ENCODE measurements around the gene APC2.

APC2 gene

DNA sequence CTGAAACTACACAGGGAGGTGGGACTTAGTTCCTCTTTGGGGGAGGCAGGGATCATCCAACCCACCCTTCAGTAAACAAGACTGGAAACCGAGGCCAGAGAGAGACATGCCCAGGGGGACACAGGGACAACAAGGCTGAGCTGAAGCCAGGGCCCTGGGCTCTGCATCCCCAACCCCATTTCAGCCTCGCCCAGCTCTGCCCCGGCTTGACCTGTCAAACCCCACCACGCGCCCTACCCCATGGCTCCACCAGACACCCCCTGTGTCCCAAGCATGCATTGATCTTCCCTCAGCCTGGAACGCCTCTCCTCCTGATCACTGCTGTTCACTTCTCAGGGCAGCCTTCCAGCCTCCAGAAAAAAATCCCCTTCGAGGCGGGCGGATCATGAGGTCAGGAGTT lies 2.0 kb upstream of the APC2 start:
- Histone ChIP-seq H3K36me3 (ENCODE audit: control insufficient read depth, insufficient read depth, low read length) (no peaks in the 10 kb centered on the region), H3K27me3 (ENCODE audit: control insufficient read depth, insufficient read depth, low read length) (peaks cover 71% of the 10 kb centered on the region), H3K9me3 (ENCODE audit: control insufficient read depth, low read length) (no peaks in the 10 kb centered on the region), H3K4me3 (ENCODE audit: low read length) (no peak overlapping the region), H3K4me1 (ENCODE audit: control insufficient read depth, insufficient read depth, low read length) (peaks cover 9% of the 10 kb centered on the region), H3K9ac (ENCODE audit: low read length) (no peak overlapping the region)

DNA sequence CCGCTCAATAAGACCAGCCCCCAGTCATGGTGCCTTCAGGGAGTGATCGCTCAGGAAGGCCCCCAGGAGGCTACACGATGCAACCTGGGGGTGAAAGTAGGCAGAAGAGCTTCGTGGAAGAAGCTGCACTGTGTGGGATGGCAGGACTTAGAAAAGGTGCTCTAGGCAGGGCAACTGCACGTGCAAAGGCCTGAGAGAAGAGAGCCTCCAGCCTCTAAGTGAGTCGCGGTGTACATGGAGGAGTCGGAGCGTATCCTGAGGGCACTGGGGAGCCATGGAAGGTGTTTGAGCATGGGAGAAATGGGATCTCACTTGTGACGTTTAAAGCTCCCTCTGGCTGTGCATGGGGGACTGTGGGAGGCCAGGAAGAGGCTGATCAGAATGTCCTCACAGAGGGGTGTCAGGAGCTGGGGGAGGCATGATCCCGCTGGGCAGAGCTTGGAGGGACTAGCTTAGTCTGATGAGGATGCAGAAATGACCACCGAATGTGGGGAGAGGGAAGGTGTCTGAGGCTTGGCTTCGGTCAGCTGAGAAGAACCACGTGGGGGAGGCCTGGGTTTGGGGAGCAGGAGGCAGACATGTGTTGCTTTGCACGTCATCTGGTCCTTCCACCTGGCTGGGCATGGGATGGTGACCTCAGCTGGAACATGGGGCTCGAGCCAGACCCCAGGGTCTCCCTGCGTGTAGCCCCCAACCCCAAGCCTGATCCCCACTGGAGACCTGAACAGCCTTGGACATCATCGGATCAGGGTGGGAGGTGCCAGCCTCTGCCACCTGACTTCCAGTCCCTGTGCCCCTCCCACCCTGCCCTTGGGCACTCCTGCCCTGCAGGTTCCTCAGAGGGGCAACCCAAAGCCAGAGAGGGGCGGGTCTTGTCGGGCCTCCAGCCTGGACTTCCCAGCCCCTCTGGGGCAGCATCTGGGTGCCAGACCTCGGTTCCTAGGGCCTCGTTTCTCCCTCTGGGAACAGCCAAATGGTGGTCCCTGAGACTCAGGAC lies 1.1 kb downstream of the APC2 start:
- Histone ChIP-seq H3K27me3 (ENCODE audit: control insufficient read depth, insufficient read depth, low read length) (peaks cover 91% of the 10 kb centered on the region), H3K9me3 (ENCODE audit: control insufficient read depth, low read length) (no peaks in the 10 kb centered on the region), H3K36me3 (ENCODE audit: control insufficient read depth, insufficient read depth, low read length) (no peaks in the 10 kb centered on the region), H3K4me1 (ENCODE audit: control insufficient read depth, insufficient read depth, low read length) (peaks cover 18% of the 10 kb centered on the region), H3K9ac (ENCODE audit: low read length) (no peak overlapping the region), H3K4me3 (ENCODE audit: low read length) (no peak overlapping the region)

DNA sequence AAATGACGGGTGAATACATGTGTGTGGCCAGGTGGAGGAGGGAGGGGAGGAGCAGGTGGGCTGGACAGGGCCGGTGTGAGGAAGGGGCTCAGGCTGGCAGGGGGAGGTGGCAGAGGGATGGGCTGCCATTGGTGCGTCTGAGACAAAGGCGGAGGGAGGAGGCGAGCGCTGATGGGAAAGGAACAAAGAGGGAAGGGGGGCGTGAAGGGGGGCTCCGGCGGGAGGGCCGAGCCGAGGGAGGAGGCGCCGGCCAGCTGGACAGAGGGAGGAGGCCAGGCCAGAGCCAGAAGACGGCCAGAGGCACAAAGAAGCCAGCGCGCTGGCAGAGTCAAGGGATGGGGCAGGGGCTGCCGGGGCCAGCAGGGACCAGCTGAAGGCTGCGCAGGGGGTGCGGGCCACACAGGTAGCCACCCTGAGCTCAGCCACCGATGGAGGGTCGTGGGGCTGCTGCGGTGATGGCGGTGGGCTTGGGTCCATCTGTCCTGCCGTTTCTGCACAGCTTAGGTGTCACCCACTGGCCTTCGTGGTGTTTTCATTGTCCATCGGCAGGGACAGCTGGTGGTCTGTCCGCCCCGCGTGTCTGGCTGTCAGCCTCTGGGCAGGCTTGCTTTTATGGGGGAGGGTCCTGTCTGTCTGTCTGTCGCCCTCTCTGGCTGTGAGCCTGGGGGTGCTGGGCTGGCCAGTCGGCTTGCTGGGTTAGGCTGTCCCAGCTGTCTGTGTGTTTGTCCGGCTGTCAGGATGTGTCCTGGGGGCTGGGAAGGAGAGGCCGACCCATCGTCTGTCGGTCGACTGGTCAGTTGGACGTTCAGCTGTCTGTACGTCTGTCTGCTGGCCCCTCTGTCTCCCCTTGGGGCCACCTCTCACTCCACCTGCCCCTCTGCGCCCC lies 2.2 kb downstream of the APC2 start:
- peaks cover 91% of the 10 kb centered on the region for H3K27me3 ChIP-seq (ENCODE audit: control insufficient read depth, insufficient read depth, low read length)
- H3K9ac ChIP-seq (ENCODE audit: low read length), result no peak overlapping the region
- H3K4me1 ChIP-seq (ENCODE audit: control insufficient read depth, insufficient read depth, low read length), result peaks cover 29% of the 10 kb centered on the region
- no peaks in the 10 kb centered on the region for H3K9me3 ChIP-seq (ENCODE audit: control insufficient read depth, low read length)
- H3K36me3 ChIP-seq (ENCODE audit: control insufficient read depth, insufficient read depth, low read length), result no peaks in the 10 kb centered on the region
- no peak overlapping the region for H3K4me3 ChIP-seq (ENCODE audit: low read length)

DNA sequence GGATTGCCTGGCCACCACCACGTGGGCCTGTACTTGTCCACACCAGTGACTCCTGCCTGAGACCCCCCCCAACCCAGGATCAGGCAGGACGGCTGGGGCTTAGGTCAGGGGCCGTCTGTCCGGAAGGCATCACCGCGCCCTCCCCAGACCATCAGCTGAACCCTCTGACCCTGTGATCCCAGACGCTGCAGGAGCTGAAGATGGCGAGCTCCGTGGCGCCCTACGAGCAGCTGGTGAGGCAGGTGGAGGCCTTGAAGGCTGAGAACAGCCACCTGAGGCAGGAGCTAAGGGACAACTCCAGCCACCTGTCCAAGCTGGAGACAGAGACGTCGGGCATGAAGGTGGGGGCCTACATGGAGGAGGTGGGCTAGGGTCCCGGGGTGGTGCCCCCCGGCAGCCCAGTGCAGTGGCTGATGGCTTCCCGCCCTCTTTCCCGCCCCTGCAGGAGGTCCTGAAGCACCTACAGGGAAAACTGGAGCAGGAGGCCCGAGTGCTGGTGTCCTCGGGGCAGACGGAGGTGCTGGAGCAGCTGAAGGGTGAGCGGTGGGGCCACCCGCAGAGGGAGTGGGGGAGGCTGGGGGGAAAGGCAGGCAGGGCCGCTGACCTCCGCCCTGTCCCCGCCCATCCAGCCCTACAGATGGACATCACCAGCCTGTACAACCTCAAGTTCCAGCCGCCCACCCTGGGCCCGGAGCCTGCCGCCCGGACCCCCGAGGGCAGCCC lies 3.0 kb downstream of the APC2 start:
- H3K4me1 ChIP-seq (ENCODE audit: control insufficient read depth, insufficient read depth, low read length), result peaks cover 32% of the 10 kb centered on the region
- H3K9ac ChIP-seq (ENCODE audit: low read length), result no peak overlapping the region
- H3K4me3 ChIP-seq (ENCODE audit: low read length), result no peak overlapping the region
- H3K9me3 ChIP-seq (ENCODE audit: control insufficient read depth, low read length), result no peaks in the 10 kb centered on the region
- peaks cover 91% of the 10 kb centered on the region for H3K27me3 ChIP-seq (ENCODE audit: control insufficient read depth, insufficient read depth, low read length)
- no peaks in the 10 kb centered on the region for H3K36me3 ChIP-seq (ENCODE audit: control insufficient read depth, insufficient read depth, low read length)

DNA sequence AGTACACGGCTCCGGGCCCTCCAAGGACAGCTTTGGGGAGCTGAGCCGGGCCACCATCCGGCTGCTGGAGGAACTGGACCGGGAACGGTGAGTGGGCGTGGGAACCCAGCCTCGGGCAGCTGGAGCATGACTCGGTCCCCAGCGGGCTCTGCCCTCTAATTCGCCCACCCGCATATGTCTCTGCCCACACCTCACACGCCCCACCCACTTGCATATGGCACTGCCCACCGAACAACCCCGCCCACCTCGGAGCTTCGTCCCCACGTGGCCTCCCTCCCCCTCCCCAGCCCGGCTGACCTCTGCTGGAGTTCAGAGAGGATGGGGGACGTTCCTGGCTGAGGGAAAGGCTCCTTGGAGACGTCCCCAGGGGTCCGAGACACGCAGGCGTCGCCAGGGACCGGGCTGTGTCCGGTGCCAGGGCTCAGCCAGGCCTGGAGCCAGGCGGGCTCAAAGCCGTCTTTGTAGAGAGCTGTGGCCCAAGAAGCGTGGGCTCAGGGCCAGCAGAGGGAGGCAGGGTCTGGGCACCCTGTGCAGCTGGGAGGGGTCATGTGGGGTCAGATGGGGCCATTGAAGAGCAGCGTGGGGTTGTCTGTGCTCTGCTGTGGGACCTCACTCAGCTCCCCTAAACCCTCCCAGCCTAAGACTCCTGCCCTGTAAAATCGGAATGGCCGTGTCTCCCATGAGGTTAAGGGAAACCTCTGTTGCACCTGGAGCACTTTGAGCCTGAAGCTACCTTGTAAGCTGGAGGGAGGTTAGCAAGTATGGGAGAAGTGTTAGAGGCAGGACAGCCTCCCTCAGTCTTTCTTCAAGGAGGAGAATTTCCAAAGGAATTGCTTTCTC lies 3.8 kb downstream of the APC2 start:
- Histone ChIP-seq H3K9ac (ENCODE audit: low read length) (no peak overlapping the region), H3K4me1 (ENCODE audit: control insufficient read depth, insufficient read depth, low read length) (peaks cover 32% of the 10 kb centered on the region), H3K9me3 (ENCODE audit: control insufficient read depth, low read length) (no peaks in the 10 kb centered on the region), H3K27me3 (ENCODE audit: control insufficient read depth, insufficient read depth, low read length) (peaks cover 94% of the 10 kb centered on the region), H3K4me3 (ENCODE audit: low read length) (no peak overlapping the region), H3K36me3 (ENCODE audit: control insufficient read depth, insufficient read depth, low read length) (no peaks in the 10 kb centered on the region)

DNA sequence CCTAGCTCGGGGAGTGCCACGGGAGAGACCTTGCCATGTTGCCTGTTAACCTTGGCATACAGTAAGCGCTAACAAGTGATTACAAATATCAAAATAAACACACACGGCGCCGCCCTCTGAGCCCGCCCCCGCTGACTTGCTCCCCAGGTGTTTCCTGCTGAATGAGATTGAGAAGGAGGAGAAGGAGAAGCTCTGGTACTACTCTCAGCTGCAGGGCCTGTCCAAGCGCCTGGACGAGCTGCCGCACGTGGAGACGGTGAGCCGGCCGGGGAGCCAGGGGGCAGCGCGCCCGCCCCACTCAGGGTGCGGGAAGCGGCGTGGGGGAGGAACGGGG lies 5.0 kb downstream of the APC2 start:
- no peak overlapping the region for H3K9ac ChIP-seq (ENCODE audit: low read length)
- H3K4me1 ChIP-seq (ENCODE audit: control insufficient read depth, insufficient read depth, low read length), result peaks cover 32% of the 10 kb centered on the region
- no peaks in the 10 kb centered on the region for H3K36me3 ChIP-seq (ENCODE audit: control insufficient read depth, insufficient read depth, low read length)
- H3K27me3 ChIP-seq (ENCODE audit: control insufficient read depth, insufficient read depth, low read length), result peaks cover 85% of the 10 kb centered on the region
- H3K9me3 ChIP-seq (ENCODE audit: control insufficient read depth, low read length), result no peaks in the 10 kb centered on the region
- no peak overlapping the region for H3K4me3 ChIP-seq (ENCODE audit: low read length)

DNA sequence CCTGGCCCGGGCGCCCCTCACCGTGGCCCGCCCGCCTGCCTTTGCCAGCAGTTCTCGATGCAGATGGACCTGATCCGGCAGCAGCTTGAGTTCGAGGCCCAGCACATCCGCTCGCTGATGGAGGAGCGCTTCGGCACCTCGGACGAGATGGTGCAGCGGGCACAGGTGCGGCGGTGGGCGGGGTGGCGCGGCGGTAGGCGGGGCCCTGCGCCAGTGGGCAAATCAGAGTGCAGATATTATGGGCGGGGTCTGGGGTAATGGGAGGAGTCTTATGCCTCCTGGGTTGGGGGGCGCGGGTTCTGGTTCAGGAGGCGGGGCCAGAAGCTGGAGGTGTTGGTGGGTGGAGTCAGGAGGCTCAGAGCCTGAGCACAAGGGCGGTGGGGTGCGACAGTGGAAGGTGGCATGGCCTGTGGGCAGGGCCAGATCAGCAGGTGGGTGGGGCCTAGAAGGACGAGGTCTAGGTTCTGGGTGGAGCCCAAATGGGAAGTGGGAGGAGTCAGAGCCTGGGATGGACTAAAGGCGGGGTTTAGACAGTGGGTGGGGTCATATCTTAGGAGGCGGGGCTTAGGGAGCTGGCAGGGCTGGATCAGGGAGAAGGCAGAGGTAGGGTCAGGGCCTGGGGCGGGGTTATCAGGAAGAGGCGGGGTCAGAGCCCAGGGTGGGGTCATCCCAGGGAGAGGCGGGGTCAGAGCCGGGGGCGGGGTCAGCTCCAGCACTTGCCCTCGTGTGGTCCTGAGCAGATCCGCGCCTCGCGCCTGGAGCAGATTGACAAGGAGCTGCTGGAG lies 5.6 kb downstream of the APC2 start:
- Histone ChIP-seq H3K4me1 (ENCODE audit: control insufficient read depth, insufficient read depth, low read length) (peaks cover 32% of the 10 kb centered on the region), H3K36me3 (ENCODE audit: control insufficient read depth, insufficient read depth, low read length) (no peaks in the 10 kb centered on the region), H3K9me3 (ENCODE audit: control insufficient read depth, low read length) (no peaks in the 10 kb centered on the region)

DNA sequence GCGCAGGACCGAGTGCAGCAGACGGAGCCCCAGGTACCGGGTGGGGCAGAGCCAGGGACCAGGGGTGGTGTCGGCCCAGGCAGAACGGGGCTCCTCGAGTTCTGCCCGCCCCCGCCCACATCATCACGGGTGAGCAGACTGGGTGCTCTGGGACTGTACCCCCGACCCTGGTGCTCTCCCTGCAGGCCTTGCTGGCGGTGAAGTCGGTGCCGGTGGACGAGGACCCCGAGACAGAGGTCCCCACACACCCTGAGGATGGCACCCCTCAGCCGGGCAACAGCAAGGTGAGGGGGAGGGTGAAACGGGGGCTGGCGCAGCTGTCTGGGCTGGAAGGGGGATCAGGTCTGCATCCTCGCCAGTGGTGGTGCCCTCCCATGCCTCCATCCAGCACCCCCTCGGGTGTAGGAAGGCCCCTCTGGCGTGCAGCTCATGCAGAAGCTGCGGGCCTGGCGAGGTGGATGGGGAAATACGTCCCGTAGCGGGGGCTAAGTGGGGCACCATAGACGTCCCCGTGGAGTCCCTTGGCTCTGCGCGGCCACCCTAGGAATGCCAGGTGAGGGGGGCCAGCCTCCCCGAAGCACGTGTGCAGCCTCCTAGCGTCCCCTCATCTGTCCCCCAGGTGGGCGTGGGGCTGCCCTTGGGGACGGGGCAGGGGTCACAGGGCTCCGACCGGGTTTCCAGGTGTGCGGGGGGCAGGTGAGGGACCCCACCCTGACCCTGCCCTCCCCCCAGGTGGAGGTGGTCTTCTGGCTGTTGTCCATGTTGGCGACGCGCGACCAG lies 6.4 kb downstream of the APC2 start:
- H3K4me3 ChIP-seq (ENCODE audit: low read length), result no peak overlapping the region
- peaks cover 71% of the 10 kb centered on the region for H3K27me3 ChIP-seq (ENCODE audit: control insufficient read depth, insufficient read depth, low read length)
- H3K9me3 ChIP-seq (ENCODE audit: control insufficient read depth, low read length), result no peaks in the 10 kb centered on the region
- no peaks in the 10 kb centered on the region for H3K36me3 ChIP-seq (ENCODE audit: control insufficient read depth, insufficient read depth, low read length)
- H3K4me1 ChIP-seq (ENCODE audit: control insufficient read depth, insufficient read depth, low read length), result peaks cover 32% of the 10 kb centered on the region
- H3K9ac ChIP-seq (ENCODE audit: low read length), result no peak overlapping the region

More for the DNA sequence above, 5.6 kb downstream of the APC2 start:
- H3K27me3 ChIP-seq (ENCODE audit: control insufficient read depth, insufficient read depth, low read length), result peaks cover 79% of the 10 kb centered on the region
- H3K4me3 ChIP-seq (ENCODE audit: low read length), result no peak overlapping the region
- no peak overlapping the region for H3K9ac ChIP-seq (ENCODE audit: low read length)

DNA sequence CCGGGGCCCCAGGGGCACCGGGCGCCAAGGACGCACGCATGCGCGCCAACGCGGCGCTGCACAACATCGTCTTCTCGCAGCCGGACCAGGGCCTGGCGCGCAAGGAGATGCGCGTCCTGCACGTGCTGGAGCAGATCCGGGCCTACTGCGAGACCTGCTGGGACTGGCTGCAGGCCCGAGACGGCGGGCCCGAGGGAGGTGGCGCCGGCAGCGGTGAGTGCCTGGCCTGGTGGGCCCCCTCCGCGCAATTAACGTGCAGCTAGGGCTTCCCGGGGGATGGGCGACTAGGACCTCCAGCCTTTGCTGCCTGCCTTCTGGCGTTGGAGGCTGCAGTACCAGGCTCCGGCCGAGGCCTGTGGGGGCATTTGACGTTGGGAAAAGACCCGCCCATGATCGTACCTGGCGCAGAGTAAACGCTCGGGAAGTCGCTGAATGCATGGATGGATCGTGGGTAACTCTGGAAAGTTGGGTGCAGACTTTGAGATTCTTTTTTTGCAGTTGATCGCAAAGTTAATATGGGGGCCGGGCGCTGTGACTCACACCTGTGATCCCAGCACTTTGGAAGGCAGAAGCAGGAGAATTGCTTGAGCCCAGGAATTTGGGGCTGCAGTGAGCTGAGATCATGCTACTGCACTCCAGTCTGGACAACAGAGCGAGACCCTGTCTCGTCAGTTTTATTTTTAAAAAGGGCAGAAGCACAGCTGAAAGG lies 7.3 kb downstream of the APC2 start:
- no peaks in the 10 kb centered on the region for H3K36me3 ChIP-seq (ENCODE audit: control insufficient read depth, insufficient read depth, low read length)
- no peak overlapping the region for H3K9ac ChIP-seq (ENCODE audit: low read length)
- no peak overlapping the region for H3K4me3 ChIP-seq (ENCODE audit: low read length)
- H3K4me1 ChIP-seq (ENCODE audit: control insufficient read depth, insufficient read depth, low read length), result peaks cover 32% of the 10 kb centered on the region
- H3K27me3 ChIP-seq (ENCODE audit: control insufficient read depth, insufficient read depth, low read length), result peaks cover 62% of the 10 kb centered on the region
- H3K9me3 ChIP-seq (ENCODE audit: control insufficient read depth, low read length), result no peaks in the 10 kb centered on the region

DNA sequence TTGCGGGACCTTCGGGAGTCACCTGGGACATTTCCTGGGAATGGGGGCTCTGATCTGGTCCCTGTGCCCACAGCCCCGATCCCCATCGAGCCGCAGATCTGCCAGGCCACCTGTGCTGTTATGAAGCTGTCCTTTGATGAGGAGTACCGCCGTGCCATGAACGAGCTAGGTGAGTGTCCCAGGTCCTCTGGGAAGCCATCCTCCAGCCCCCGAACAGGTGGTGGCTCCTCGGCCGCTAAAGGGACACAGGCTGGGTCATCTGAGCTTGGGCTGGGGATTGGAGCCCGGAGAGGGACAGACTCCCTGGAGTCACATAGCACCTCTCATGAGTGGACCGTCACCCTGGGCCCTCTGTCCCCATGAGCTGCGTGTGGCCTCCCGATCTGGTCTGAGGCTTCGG lies 8.0 kb downstream of the APC2 start:
- Histone ChIP-seq H3K4me1 (ENCODE audit: control insufficient read depth, insufficient read depth, low read length) (peaks cover 32% of the 10 kb centered on the region), H3K36me3 (ENCODE audit: control insufficient read depth, insufficient read depth, low read length) (no peaks in the 10 kb centered on the region), H3K9me3 (ENCODE audit: control insufficient read depth, low read length) (no peaks in the 10 kb centered on the region), H3K27me3 (ENCODE audit: control insufficient read depth, insufficient read depth, low read length) (peaks cover 55% of the 10 kb centered on the region), H3K4me3 (ENCODE audit: low read length) (no peak overlapping the region), H3K9ac (ENCODE audit: low read length) (no peak overlapping the region)

Data from mucosa of stomach (tissue), 1 donor.